Measurements from ENCODE around the gene RPS6KA3.

- TF ChIP-seq POLR2A (IDR thresholded peaks at IDR 0.05) (no peak), CTCF (IDR thresholded peaks at IDR 0.05 in 8 of 11, conservative IDR thresholded peaks at IDR 0.05 in 3 of 11) (no peak)
Measured at GRCh38 chrX:20140420-20140819, 126.3 kb downstream of the RPS6KA3 start.

Data from spleen (tissue), 7 donors.